H1 (cell line): Measurements from ENCODE around the gene SBF2. TPM values are rescaled to one million over a fixed set of nuclear protein-coding genes. Genes with fewer than 3 reads are reported as not detected.
"Not testable (repeated sequence)": the region's sequence is repeated elsewhere in the genome, so short reads cannot be mapped to it uniquely, and the experiment has no call there.

Experiments used
- CTCF ChIA-PET: fragments of 300-600 bp; sonication (Branson Sonifier 250); formaldehyde crosslinking; loops from one replicate; lab custom pipeline; 2021; ENCODE audit not compliant: partially characterized antibody; lab: Charles Lee
- POLR2A ChIA-PET: fragments of 300-600 bp; sonication (Branson Sonifier 250); formaldehyde crosslinking; loops from one replicate; lab custom pipeline; 2021; ENCODE audit warnings: inconsistent platforms; ENCODE audit not compliant: partially characterized antibody; lab: Charles Lee
- DNase-seq, 2 experiments: peaks; one replicate each; pipeline versions ENCODE4 v3.0.0 to v3.0.0-alpha.2; 2010 to 2022; ENCODE audit warnings: low spot score in 2 of 2, low read depth in 1 of 2, mixed read lengths in 1 of 2
- FAIRE-seq: peaks from 2 replicates; lab custom pipeline; 2011; peaks lifted over from hg19 to GRCh38; lab: Jason Lieb, UNC
- H2AFZ ChIP-seq: 2 replicates; pipeline ENCODE4 v1.8.1; 2012; ENCODE audit warnings: low read length, inconsistent platforms
- H2AK5ac ChIP-seq: 2 replicates; pipeline ENCODE4 v1.6.1; 2013; ENCODE audit warnings: low read depth, low read length
- H2BK120ac ChIP-seq: replicated peaks from 2 replicates; pipeline ENCODE3; 2013; ENCODE audit warnings: low read depth, low read length, inconsistent platforms
- H2BK12ac ChIP-seq: 2 replicates; pipeline ENCODE4 v1.6.1; 2013; ENCODE audit warnings: low read depth, low read length
- H2BK15ac ChIP-seq: 2 replicates; pipeline ENCODE4 v1.6.1; 2013; ENCODE audit warnings: low read length
- H2BK20ac ChIP-seq: 2 replicates; pipeline ENCODE4 v1.6.1; 2013; ENCODE audit warnings: low read length
- H2BK5ac ChIP-seq: 2 replicates; pipeline ENCODE4 v1.6.1; 2013; ENCODE audit warnings: low read depth, low read length
- H3K14ac ChIP-seq: 2 replicates; pipeline ENCODE4 v1.6.1; 2013; ENCODE audit warnings: inconsistent platforms; ENCODE audit not compliant: insufficient read length
- H3K18ac ChIP-seq: 2 replicates; pipeline ENCODE4 v1.6.1; 2013; ENCODE audit warnings: low read length; ENCODE audit errors: extremely low read depth
- H3K23ac ChIP-seq: 2 replicates; pipeline ENCODE4 v1.6.1; 2013; ENCODE audit warnings: inconsistent platforms; ENCODE audit not compliant: insufficient read length
- H3K23me2 ChIP-seq: 2 replicates; pipeline ENCODE4 v1.6.1; 2013; ENCODE audit warnings: low read depth, low read length
- H3K27ac ChIP-seq: 2 replicates; pipeline ENCODE4 v1.6.1; 2011; ENCODE audit warnings: low read depth, low read length, inconsistent platforms
- H3K27me3 ChIP-seq, 4 experiments: replicated peaks in 1 of 4; 1 replicate in 1 of 4; 2 replicates in 3 of 4; pipeline versions ENCODE4 v1.6.1 to v1.8.1; 2011 to 2013; ENCODE audit warnings: low read length in 3 of 4, mild to moderate bottlenecking in 3 of 4, inconsistent platforms in 2 of 4, mixed read lengths in 2 of 4, moderate library complexity in 1 of 4; ENCODE audit not compliant: control insufficient read depth in 3 of 4, insufficient read depth in 3 of 4; ENCODE audit errors: extremely low read depth in 1 of 4
- H3K36me3 ChIP-seq, 4 experiments: 2 replicates each; pipeline versions ENCODE4 v1.6.1 to v1.8.1; 2011 to 2013; ENCODE audit warnings: mild to moderate bottlenecking in 4 of 4, low read length in 3 of 4, moderate library complexity in 2 of 4, control low read depth in 1 of 4, inconsistent platforms in 1 of 4; ENCODE audit not compliant: insufficient read depth in 4 of 4, control insufficient read depth in 2 of 4
- H3K4ac ChIP-seq: replicated peaks from 2 replicates; pipeline ENCODE3; 2013; ENCODE audit warnings: low read length, low read depth, mixed read lengths, inconsistent platforms; ENCODE audit not compliant: insufficient read length
- H3K4me1 ChIP-seq, 4 experiments: replicated peaks in 1 of 4; 1 replicate in 1 of 4; 2 replicates in 3 of 4; pipeline versions ENCODE4 v1.6.1 to v1.8.1; 2011 to 2013; ENCODE audit warnings: low read length in 3 of 4, inconsistent platforms in 2 of 4, mixed read lengths in 1 of 4; ENCODE audit not compliant: insufficient read depth in 4 of 4, control insufficient read depth in 3 of 4
- H3K4me2 ChIP-seq, 2 experiments: 2 replicates each; pipeline versions ENCODE4 v1.6.1 to v1.8.1; 2011 to 2013; ENCODE audit warnings: low read depth in 2 of 2, low read length in 2 of 2, control low read depth in 1 of 2, inconsistent platforms in 1 of 2, mild to moderate bottlenecking in 1 of 2; ENCODE audit not compliant: insufficient read depth in 1 of 2
- H3K4me3 ChIP-seq, 4 experiments: fragments of 200-600, 300-600 bp in 1 of 4; sonication (generic), shearing (Covaris generic), sonication (Bioruptor Twin) in 1 of 4; 2 replicates each; pipeline versions ENCODE4 v1.5.1 to v1.8.1; 2011 to 2016; ENCODE audit warnings: low read length in 4 of 4, low read depth in 3 of 4, control low read depth in 2 of 4, inconsistent platforms in 2 of 4, mild to moderate bottlenecking in 2 of 4, mixed read lengths in 1 of 4, moderate library complexity in 1 of 4; ENCODE audit not compliant: insufficient read depth in 2 of 4; ENCODE audit errors: extremely low read depth in 1 of 4
- H3K56ac ChIP-seq: replicated peaks from 2 replicates; pipeline ENCODE3; 2013; ENCODE audit warnings: low read depth, mild to moderate bottlenecking, mixed read lengths, low read length, inconsistent platforms; ENCODE audit not compliant: insufficient read length
- H3K79me1 ChIP-seq: 2 replicates; pipeline ENCODE4 v1.6.1; 2013; ENCODE audit warnings: low read depth, low read length, control low read depth
- H3K79me2 ChIP-seq, 2 experiments: 2 replicates each; pipeline versions ENCODE4 v1.6.1 to v1.8.1; 2012 to 2013; ENCODE audit warnings: low read length in 2 of 2, mild to moderate bottlenecking in 2 of 2, inconsistent platforms in 1 of 2; ENCODE audit not compliant: insufficient read depth in 2 of 2, control insufficient read depth in 1 of 2
- H3K9ac ChIP-seq, 4 experiments: replicated peaks in 1 of 4; 1 replicate in 1 of 4; 2 replicates in 3 of 4; pipeline versions ENCODE4 v1.6.1 to v1.8.1; 2011 to 2013; ENCODE audit warnings: low read depth in 3 of 4, low read length in 3 of 4, control low read depth in 2 of 4, mild to moderate bottlenecking in 2 of 4, moderate library complexity in 2 of 4, inconsistent platforms in 1 of 4; ENCODE audit errors: extremely low read depth in 1 of 4
- H3K9me3 ChIP-seq, 2 experiments: 2 replicates each; pipeline versions ENCODE4 v1.6.1 to v1.8.1; 2012 to 2013; ENCODE audit warnings: mild to moderate bottlenecking in 2 of 2, moderate library complexity in 2 of 2, control low read depth in 1 of 2, inconsistent platforms in 1 of 2, low read depth in 1 of 2, low read length in 1 of 2, mixed read lengths in 1 of 2; ENCODE audit not compliant: insufficient read depth in 2 of 2
- H4K20me1 ChIP-seq, 2 experiments: replicated peaks in 1 of 2; 2 replicates each; pipeline versions ENCODE3 to v1.8.1; 2011 to 2013; ENCODE audit warnings: inconsistent platforms in 2 of 2, low read length in 2 of 2, mild to moderate bottlenecking in 1 of 2; ENCODE audit not compliant: insufficient read depth in 2 of 2, control insufficient read depth in 1 of 2
- H4K5ac ChIP-seq: 2 replicates; pipeline ENCODE4 v1.6.1; 2013; ENCODE audit warnings: low read length, low read depth, mixed read lengths, inconsistent platforms; ENCODE audit not compliant: insufficient read length
- H4K8ac ChIP-seq: 2 replicates; pipeline ENCODE4 v1.8.0; 2013; ENCODE audit warnings: mild to moderate bottlenecking, moderate library complexity, low read length, inconsistent platforms; ENCODE audit not compliant: insufficient read depth; ENCODE audit errors: extremely low read depth
- H4K91ac ChIP-seq: replicated peaks from 2 replicates; pipeline ENCODE3; 2013; ENCODE audit warnings: low read length, mixed read lengths, inconsistent platforms; ENCODE audit not compliant: insufficient read length
- EP300 ChIP-seq, 2 experiments: IDR thresholded peaks; 1 replicate in 1 of 2; 2 replicates in 1 of 2; pipeline ENCODE4 v1.6.1; 2011 to 2012; ENCODE audit warnings: low read depth in 2 of 2, low read length in 2 of 2, mild to moderate bottlenecking in 2 of 2, borderline replicate concordance in 1 of 2, inconsistent platforms in 1 of 2, moderate library complexity in 1 of 2
- POLR2AphosphoS5 ChIP-seq: IDR thresholded peaks from 2 replicates; pipeline ENCODE4 v1.6.1; 2011; ENCODE audit warnings: low read depth, low read length
- WGBS, 2 experiments: shearing (Covaris generic) in 1 of 2; methylation state at CpG; one replicate each; pipeline versions ENCODE4 v1.1.6 to v1.1.7; 2013 to 2015; ENCODE audit warnings: low lambda C conversion rate in 2 of 2, mixed read lengths in 2 of 2, inconsistent platforms in 1 of 2, low coverage in 1 of 2, missing lambda C conversion rate in 1 of 2; ENCODE audit not compliant: insufficient replicate concordance in 2 of 2, insufficient coverage in 1 of 2, insufficient read length in 1 of 2; ENCODE audit errors: extremely low coverage in 1 of 2, missing lambda C conversion rate in 1 of 2; 5-methylcytosine and 5-hydroxymethylcytosine counted together
- polyA plus RNA-seq, 7 experiments: library from polyadenylated mRNA; depleted of rRNA in 3 of 7; stranded (reverse) in 5 of 7; unstranded in 2 of 7; fragments of >200 nt in 5 of 7; fragments of 200-250 nt in 2 of 7; gene quantifications; 1 replicate in 5 of 7; 2 replicates in 1 of 7; 4 replicates in 1 of 7; pipeline versions ENCODE4 v1.2.1 to v1.2.3, GENCODE V29; 2011 to 2013; ENCODE audit warnings: missing spikeins in 2 of 7, mixed read lengths in 2 of 7
- total RNA-seq: library from RNA; stranded (reverse); fragmentation: NEBNext Ultra II Directional; extraction: Animal tissue kit (Norgen Biotek cat#: 25700); gene quantifications from 2 replicates; pipeline ENCODE4 v1.2.1, GENCODE V29; 2021

SBF2 gene
- total and polyA plus RNA-seq, 2 of the 8 experiments (the other 6 are each of a cell fraction or from before 2014, with no cell fraction given): 36.7 to 50.5 TPM

DNA sequence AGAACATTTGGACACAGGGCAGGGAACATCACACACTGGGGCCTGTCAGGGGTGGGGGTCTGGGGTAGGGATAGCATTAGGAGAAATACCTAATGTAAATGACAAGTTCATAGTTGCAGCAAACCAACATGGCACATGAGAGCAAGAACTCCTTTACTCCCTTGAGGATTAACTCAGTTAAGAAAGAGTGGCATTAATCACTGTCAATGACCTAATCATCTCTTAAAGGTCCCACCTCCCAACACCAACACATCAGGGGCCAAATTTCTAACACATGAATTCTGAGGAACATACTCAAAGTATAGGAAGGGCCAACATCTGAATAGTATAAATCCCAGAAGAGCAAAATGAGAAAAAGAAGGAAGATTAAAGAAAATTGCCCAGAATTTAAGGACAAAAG, 357.3 kb downstream of the SBF2 start (continued):
- no peak for TF ChIP-seq EP300 (IDR thresholded peaks at IDR 0.05; ENCODE audit: borderline replicate concordance in 1 of 2, low read depth in 2 of 2, low read length in 2 of 2)
- TF ChIP-seq POLR2AphosphoS5: no peak

DNA sequence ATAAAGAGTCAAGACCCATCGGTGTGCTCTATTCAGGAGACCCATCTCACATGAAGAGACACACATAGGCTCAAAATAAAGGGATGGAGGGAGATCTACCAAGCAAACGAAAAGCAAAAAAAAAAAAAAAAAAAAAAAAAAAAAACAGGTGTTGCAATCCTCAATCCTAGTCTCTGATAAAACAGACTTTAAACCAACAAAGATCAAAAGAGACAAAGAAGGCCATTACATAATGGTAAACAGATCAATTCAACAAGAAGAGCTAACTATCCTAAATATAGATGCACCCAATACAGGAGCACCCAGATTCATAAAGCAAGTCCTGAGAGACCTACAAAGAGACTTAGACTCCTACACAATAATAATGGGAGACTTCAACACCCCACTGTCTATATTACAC, 361.2 kb downstream of the SBF2 start:
- H2BK20ac ChIP-seq, H2BK5ac ChIP-seq, H3K79me2 ChIP-seq, FAIRE-seq, H3K9ac ChIP-seq, H3K56ac ChIP-seq, H3K4me3 ChIP-seq, H2BK15ac ChIP-seq, H4K91ac ChIP-seq, H3K79me1 ChIP-seq, H3K36me3 ChIP-seq, H3K18ac ChIP-seq, POLR2A ChIA-PET, H4K8ac ChIP-seq, H3K27me3 ChIP-seq, H4K20me1 ChIP-seq, H3K27ac ChIP-seq, H3K23ac ChIP-seq, H3K4ac ChIP-seq, H2AFZ ChIP-seq, H2BK12ac ChIP-seq, H2AK5ac ChIP-seq, H4K5ac ChIP-seq, H3K23me2 ChIP-seq, CTCF ChIA-PET, H3K9me3 ChIP-seq, H3K4me1 ChIP-seq, H2BK120ac ChIP-seq, H3K4me2 ChIP-seq, DNase-seq, H3K14ac ChIP-seq: not testable (repeated sequence)
- WGBS, 2 experiments: 83% methylated on average over 2 of the region's 2 CpGs; no CpG with 5 or more reads in 1 of the 2 experiments
